Measurements from ENCODE around the gene CNGB1.
A peak's percentile ranks its signal among the peaks of the same experiment; 100 is the strongest.

The CNGB1 gene

GRCh38 chr16:57900796-57901479 lies 70.0 kb downstream of the CNGB1 start:
- Histone ChIP-seq H4K20me1 (ENCODE audit: insufficient read depth, low read length) (peaks cover 6% of the 10 kb centered on the region; the same call in 1 of the 2 replicates), H3K4me2 (ENCODE audit: insufficient read depth, low read length) (no peak overlapping the region), H3K36me3 (ENCODE audit: insufficient read depth, low read length) (no peaks in the 10 kb centered on the region), H3K27ac (ENCODE audit: low read length) (no peak overlapping the region), H3K27me3 (ENCODE audit: insufficient read depth, low read length, poor library complexity) (peaks cover 2% of the 10 kb centered on the region), H3K4me3 (ENCODE audit: low read depth in 1 of 2, low read length in 2 of 2) (no peak overlapping the region), H3K9me3 (ENCODE audit: insufficient read depth, low read length, severe bottlenecking) (no peaks in the 10 kb centered on the region), H2AFZ (ENCODE audit: low read depth, low read length) (no peak overlapping the region), H3K4me1 (ENCODE audit: insufficient read depth, low read length) (no peaks in the 10 kb centered on the region), H3K79me2 (ENCODE audit: insufficient read depth, low read length) (no peaks in the 10 kb centered on the region), H3K9ac (ENCODE audit: low read depth, low read length) (no peak overlapping the region)
- DNase-seq (no peak), ATAC-seq (ENCODE audit: insufficient read depth, low read depth) (no peak)
- TF ChIP-seq EZH2 (IDR thresholded peaks at IDR 0.05; ENCODE audit: borderline replicate concordance, low read depth, low read length, severe bottlenecking), result no peak
- TF ChIP-seq CTCF (IDR thresholded peaks at IDR 0.05; ENCODE audit: borderline replicate concordance, extremely low read depth, low read length, poor library complexity, severe bottlenecking), result no peak

- no peak overlapping the region for H3K4me3 ChIP-seq (ENCODE audit: low read depth in 1 of 2, low read length in 2 of 2)
- no peak overlapping the region for H3K4me2 ChIP-seq (ENCODE audit: insufficient read depth, low read length)
- no peak overlapping the region for H3K27ac ChIP-seq (ENCODE audit: low read length)
- no peaks in the 10 kb centered on the region for H3K9me3 ChIP-seq (ENCODE audit: insufficient read depth, low read length, severe bottlenecking)
- H3K4me1 ChIP-seq (ENCODE audit: insufficient read depth, low read length), result no peaks in the 10 kb centered on the region
- H4K20me1 ChIP-seq (ENCODE audit: insufficient read depth, low read length), result 0 out of 2 replicates have a peak, but pooled peaks cover 6% of the 10 kb centered on the region
- H3K9ac ChIP-seq (ENCODE audit: low read depth, low read length), result no peak overlapping the region
- DNase-seq (peak; percentile 76), ATAC-seq (ENCODE audit: insufficient read depth, low read depth) (peak; percentile 88)
- H3K79me2 ChIP-seq (ENCODE audit: insufficient read depth, low read length), result no peaks in the 10 kb centered on the region
- no peaks in the 10 kb centered on the region for H3K27me3 ChIP-seq (ENCODE audit: insufficient read depth, low read length, poor library complexity)
- no peak overlapping the region for H2AFZ ChIP-seq (ENCODE audit: low read depth, low read length)
- H3K36me3 ChIP-seq (ENCODE audit: insufficient read depth, low read length), result no peaks in the 10 kb centered on the region
- TF ChIP-seq EZH2 (IDR thresholded peaks at IDR 0.05; ENCODE audit: borderline replicate concordance, low read depth, low read length, severe bottlenecking) (no peak), CTCF (IDR thresholded peaks at IDR 0.05; ENCODE audit: borderline replicate concordance, extremely low read depth, low read length, poor library complexity, severe bottlenecking) (peak; percentile 95)
Observed at GRCh38 chr16:57899771-57900661, 70.9 kb downstream of the CNGB1 start.

- Histone ChIP-seq H4K20me1 (ENCODE audit: insufficient read depth, low read length) (0 out of 2 replicates have a peak, but pooled peaks cover 6% of the 10 kb centered on the region), H3K9me3 (ENCODE audit: insufficient read depth, low read length, severe bottlenecking) (no peaks in the 10 kb centered on the region), H3K9ac (ENCODE audit: low read depth, low read length) (no peak overlapping the region), H3K4me2 (ENCODE audit: insufficient read depth, low read length) (no peak overlapping the region), H3K4me1 (ENCODE audit: insufficient read depth, low read length) (no peaks in the 10 kb centered on the region), H3K27ac (ENCODE audit: low read length) (no peak overlapping the region), H3K4me3 (ENCODE audit: low read depth in 1 of 2, low read length in 2 of 2) (no peak overlapping the region), H3K27me3 (ENCODE audit: insufficient read depth, low read length, poor library complexity) (no peaks in the 10 kb centered on the region), H3K36me3 (ENCODE audit: insufficient read depth, low read length) (no peaks in the 10 kb centered on the region), H3K79me2 (ENCODE audit: insufficient read depth, low read length) (no peaks in the 10 kb centered on the region), H2AFZ (ENCODE audit: low read depth, low read length) (no peak overlapping the region)
- DNase-seq (no peak), ATAC-seq (ENCODE audit: insufficient read depth, low read depth) (no peak)
- no peak for TF ChIP-seq EZH2 (IDR thresholded peaks at IDR 0.05; ENCODE audit: borderline replicate concordance, low read depth, low read length, severe bottlenecking)
- TF ChIP-seq CTCF (IDR thresholded peaks at IDR 0.05; ENCODE audit: borderline replicate concordance, extremely low read depth, low read length, poor library complexity, severe bottlenecking), result no peak
Observed at GRCh38 chr16:57898961-57899360, 72.0 kb downstream of the CNGB1 start.

Measured in DND-41 (cell line).